ENCODE results near the gene TKT. TPM values are rescaled to one million over a fixed set of nuclear protein-coding genes. Genes with fewer than 3 reads are reported as not detected.

The TKT gene
- total and polyA plus RNA-seq, 2 of the 8 experiments (the other 6 are each of a cell fraction or from before 2014, with no cell fraction given): 418 to 986 TPM

- TF ChIP-seq SRF (IDR thresholded peaks at IDR 0.05; ENCODE audit: low read depth, low read length): no peak
Observed at GRCh38 chr3:53303549-53303948, 47.7 kb upstream of the TKT start (continued).

All from H1 (cell line).